GM13976 (cell line): Measurements from ENCODE around the gene DHCR24.

ENCODE experiments used
- DNase-seq: peaks from one replicate; pipeline ENCODE4 v3.0.0; 2012; ENCODE audit warnings: low spot score
- CTCF ChIP-seq: IDR thresholded peaks from 2 replicates; pipeline ENCODE4 v1.5.1; 2012; ENCODE audit warnings: borderline replicate concordance, mild to moderate bottlenecking; ENCODE audit not compliant: insufficient read depth; ENCODE audit errors: extremely low read depth, missing control alignments, control extremely low read depth
- in situ Hi-C: fragments of 300-500 bp; cut with MboI; formaldehyde crosslinking; loops from one replicate; pipeline ENCODE4 v1.12.0; 2022; ENCODE audit warnings: low sequenced_read_pairs, mixed read lengths, inconsistent platforms; ENCODE audit not compliant: unreplicated experiment

DHCR24 gene

GRCh38 chr1:54814126-54814498 lies 72.9 kb downstream of the DHCR24 start:
- in situ Hi-C loops = no loop called here
- TF ChIP-seq CTCF = no peak
- no peak for DNase-seq

DNA sequence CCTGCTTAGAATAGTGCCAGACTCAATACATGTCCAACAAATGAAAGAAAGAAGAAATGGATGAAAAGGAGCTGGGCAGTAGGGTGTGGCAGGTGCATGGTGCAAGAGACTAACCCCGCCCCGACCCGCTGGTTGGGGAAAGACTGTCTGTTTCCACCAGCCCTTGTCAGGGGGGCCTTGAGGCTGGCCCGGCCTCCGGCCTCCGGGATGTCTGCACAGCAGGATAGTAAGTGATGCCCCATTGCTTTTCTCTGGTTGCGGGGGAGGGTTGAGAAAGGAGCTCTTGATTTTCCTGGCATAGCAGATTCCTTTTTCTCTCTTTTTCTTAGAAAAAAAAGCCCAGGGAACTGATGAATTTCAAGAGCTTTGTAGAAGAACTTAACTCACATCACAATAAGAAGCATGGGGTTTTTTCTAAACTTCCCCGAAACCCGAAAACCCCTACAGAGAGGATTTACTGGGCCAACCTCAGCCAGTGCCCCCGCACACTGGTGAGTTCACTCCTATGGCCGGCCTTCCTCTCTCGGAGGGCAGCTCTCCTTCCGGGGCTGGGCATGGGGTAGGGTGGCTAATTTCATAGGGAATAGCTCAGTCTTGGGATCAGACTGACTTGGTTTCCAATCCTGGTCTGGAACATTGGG lies 73.4 kb downstream of the DHCR24 start:
- in situ Hi-C loops = no loop called here
- TF ChIP-seq CTCF = no peak
- DNase-seq = peak; percentile 55

DNA sequence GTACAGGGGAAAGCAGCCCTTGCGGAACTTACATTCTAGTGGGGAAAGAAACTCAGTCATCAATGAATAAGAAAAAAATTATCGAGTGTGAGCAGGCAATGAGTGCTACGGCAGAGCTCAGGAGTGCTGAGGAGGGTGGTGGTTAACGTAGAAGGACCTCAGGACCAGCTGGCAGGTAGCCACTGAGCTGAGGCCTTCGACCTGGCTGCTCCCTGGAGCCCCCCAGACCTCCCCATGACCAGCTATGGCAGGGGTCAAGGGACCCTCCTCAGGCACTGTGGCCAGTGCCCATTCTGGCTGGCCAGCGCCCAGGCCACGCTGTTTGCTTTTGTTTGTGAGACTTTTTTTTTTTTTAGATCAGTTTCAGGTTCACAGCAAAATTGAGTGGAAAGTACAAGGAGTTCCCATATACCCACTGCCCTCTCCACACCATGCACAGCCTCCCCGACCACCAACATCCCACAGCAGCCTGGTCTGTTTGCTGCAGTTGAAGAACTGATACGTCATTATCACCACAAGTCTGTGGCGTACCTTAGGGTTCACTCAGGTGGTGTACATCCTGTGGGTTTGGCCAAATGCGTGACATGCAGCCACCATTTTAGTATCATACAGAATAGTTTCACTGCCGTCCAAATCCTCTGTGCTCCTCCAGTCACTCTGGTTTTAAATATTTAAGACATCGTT lies 74.1 kb downstream of the DHCR24 start:
- in situ Hi-C loops = no loop called here
- TF ChIP-seq CTCF = no peak
- peak; percentile 47 for DNase-seq

GRCh38 chr1:54811739-54812655 lies 75.0 kb downstream of the DHCR24 start:
- in situ Hi-C loops = no loop called here
- DNase-seq = no peak
- no peak for TF ChIP-seq CTCF

DNA sequence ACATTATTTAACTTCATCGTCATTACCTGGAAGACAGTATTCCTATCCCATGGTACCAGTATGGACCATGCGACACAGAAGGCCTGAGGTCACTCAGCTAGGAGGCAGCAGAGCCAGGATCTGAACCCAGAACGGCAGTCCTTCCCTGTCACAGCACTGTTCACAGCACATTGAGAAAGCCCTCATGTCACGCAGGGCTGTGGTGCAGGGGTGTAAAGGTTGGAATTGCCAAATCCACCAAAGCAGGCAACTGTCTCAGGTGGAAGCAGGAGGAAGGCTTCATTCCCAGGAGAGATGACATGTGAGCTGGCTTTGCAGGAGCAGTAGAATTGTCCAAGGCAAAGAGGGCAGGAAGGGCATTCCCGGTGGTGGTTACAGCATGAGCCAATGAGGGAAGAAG lies 75.9 kb downstream of the DHCR24 start:
- no peak for TF ChIP-seq CTCF
- in situ Hi-C loops = no loop called here
- no peak for DNase-seq

DNA sequence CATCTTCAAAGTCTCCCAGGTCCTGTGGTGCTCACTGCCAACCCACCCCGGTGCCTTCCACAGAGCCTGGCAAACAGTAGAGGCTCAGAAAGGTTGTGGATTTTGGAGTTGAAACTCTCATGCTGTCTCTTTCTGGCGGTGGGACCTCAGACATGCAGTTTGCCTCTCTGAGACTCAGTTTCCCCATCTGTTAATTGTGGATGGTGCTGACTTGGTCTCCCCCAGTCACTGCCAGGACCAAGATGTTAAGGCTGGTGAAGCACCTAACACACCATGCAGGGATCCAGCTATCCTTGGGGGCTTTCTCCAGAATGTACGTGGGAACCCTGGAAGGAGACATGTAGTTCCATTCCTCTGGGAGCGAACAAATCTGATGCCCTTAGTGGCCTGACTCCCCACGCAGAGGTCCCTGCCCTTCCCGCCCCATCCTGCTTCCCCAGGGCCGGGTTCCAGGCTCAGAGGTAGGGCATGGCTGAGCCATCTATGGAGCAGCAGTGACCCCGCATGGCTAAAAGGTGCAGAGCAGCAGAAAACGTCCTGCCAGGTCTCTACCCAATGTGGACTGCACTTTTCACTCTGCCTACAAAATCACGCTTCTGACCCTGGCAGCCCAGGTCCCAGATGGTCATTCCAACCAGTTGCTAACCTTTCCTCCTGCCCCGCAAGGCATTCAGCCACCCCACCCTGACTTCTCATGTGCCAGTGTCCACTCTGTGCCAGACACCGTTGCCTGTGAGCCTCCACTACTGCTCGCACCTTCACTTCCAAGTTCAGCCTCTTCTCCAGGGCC lies 76.6 kb downstream of the DHCR24 start:
- DNase-seq = peak; percentile 86
- peak; percentile 84 for TF ChIP-seq CTCF
- in situ Hi-C loops = no loop called here
